Memory B cell (primary cell): ENCODE measurements around the gene ACRBP.
A peak's percentile ranks its signal among the peaks of the same experiment; 100 is the strongest.

Source experiments
- ATAC-seq: fragments of 150-1000 bp; cut with Tn5 transposase; 2 replicates; pipeline ENCODE4 v1.10.0; 2021; ENCODE audit warnings: low read depth, mild to moderate bottlenecking, moderate library complexity
- DNase-seq, 2 donors: peaks; one replicate each; pipeline ENCODE4 v3.0.0; 2022; ENCODE audit warnings: low spot score in 2 of 2
- H3K27ac Mint-ChIP-seq: one replicate; pipeline ENCODE4 v1.8.0; 2022; ENCODE audit warnings: mild to moderate bottlenecking, moderate library complexity, mixed read lengths
- H3K27me3 Mint-ChIP-seq: one replicate; pipeline ENCODE4 v1.8.0; 2022; ENCODE audit warnings: mixed read lengths
- H3K36me3 Mint-ChIP-seq: one replicate; pipeline ENCODE4 v1.8.0; 2022; ENCODE audit warnings: mild to moderate bottlenecking, mixed read lengths
- H3K4me1 Mint-ChIP-seq: one replicate; pipeline ENCODE4 v1.8.0; 2022; ENCODE audit warnings: mixed read lengths
- H3K4me3 Mint-ChIP-seq: one replicate; pipeline ENCODE4 v1.8.0; 2022; ENCODE audit warnings: mild to moderate bottlenecking, moderate library complexity, mixed read lengths
- H3K9me3 Mint-ChIP-seq: one replicate; pipeline ENCODE4 v1.8.0; 2022; ENCODE audit warnings: mixed read lengths

The ACRBP gene

DNA sequence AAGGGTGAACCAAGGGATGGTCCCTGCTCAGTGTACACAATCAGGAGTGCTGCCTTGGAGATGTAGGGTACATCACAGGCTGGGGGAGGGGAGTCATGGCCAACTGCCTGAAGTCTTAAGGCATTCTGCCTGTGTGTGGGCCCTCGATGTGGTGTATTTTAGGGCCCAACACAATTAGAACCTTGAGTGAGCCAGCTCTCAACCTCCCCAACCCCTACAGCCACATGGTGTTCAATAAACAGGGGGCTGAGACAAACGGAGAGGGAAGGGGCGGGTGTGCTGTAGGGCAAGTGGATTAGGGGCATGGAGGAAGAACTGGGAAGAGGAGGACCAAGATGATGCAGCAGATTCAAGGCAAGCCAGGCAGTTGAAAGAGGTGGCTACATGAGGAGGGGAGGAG is 31.4 kb downstream of the ACRBP start:
- ATAC-seq (no peak), DNase-seq (no peak)
- Mint-ChIP-seq H3K4me3 (no peak overlapping the region), H3K9me3 (no peaks in the 10 kb centered on the region), H3K27me3 (no peaks in the 10 kb centered on the region), H3K36me3 (peaks cover 13% of the 10 kb centered on the region), H3K27ac (peak overlapping the region; percentile 75), H3K4me1 (peaks cover 49% of the 10 kb centered on the region)

DNA sequence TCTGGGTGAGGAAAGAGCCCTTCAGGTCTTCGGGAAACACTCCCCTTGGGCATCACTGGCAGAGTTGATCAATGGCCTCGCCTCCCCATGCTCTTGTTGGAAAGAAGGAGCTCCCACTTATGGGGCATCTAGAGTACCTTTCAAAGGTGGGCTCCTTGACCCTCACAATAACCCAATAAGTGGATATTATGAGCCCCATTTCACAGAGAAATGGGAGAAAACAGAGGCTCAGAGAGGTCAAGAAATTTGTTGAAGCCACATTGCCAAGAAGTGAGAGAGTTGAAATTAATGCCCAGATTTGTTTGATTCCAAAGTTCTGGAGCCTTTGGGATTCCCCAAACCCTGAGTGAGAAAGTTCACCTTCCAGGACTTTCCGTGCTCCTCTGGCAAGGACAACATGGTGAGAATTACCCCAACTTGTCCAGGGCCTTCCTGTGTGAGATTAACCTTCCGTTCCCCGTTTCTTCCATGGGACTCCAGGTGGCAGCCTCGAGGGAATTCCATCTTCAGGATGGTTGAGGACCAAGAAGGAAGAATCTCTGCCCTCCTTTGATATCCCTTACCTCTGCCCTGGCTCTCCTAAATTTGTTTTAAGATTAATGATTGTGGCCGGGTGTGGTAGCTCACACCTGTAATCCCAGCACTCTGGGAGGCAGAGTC is 32.6 kb downstream of the ACRBP start:
- Mint-ChIP-seq H3K27me3 (no peaks in the 10 kb centered on the region), H3K27ac (peak overlapping the region; percentile 92), H3K9me3 (no peaks in the 10 kb centered on the region), H3K4me3 (peak overlapping the region; percentile 58), H3K36me3 (peaks cover 9% of the 10 kb centered on the region), H3K4me1 (peaks cover 47% of the 10 kb centered on the region)
- ATAC-seq, result no peak
- DNase-seq, result no peak

DNA sequence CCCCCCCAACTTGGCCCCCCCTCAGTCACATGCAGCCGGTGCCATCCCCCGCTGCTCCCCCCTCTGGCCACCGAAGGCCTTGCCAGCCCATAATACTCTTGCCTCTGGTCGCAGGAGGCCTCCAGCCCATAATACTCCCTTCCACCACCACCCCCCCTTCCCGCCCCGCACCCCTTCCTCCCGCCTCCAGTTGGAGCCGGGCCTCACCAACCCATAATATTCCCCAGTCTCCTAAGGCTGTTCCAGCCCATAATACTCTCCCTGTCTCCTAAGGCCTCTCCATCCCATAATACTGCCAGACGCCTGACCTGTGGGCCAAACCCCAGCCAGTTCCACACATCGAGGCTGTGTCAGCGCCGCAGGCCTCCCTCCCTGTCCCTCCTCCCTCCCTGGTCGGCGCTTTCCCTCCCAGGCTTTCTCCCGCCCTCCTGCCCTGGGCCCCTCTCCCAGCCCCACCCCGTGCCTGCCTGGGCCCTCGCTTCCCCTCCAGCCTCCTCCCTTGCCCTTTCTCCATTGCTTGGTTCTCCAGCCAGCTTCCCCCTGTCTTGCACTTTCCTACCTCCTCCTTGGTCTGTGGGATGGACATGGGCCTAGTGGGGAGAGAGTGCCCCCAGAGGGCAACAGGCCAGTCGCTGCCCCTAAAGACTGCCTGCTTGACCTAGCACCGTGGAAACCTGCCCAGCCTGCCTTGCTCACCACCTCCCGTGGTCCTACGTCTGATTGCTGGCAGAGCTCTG is 33.3 kb downstream of the ACRBP start:
- H3K36me3 Mint-ChIP-seq, result peaks cover 4% of the 10 kb centered on the region
- ATAC-seq (peak; percentile 70), DNase-seq (peak; percentile 44 to 51)
- H3K9me3 Mint-ChIP-seq, result no peaks in the 10 kb centered on the region
- peak overlapping the region; percentile 58 for H3K4me3 Mint-ChIP-seq
- peak overlapping the region; percentile 92 for H3K27ac Mint-ChIP-seq
- H3K4me1 Mint-ChIP-seq, result peaks cover 45% of the 10 kb centered on the region
- no peaks in the 10 kb centered on the region for H3K27me3 Mint-ChIP-seq

DNA sequence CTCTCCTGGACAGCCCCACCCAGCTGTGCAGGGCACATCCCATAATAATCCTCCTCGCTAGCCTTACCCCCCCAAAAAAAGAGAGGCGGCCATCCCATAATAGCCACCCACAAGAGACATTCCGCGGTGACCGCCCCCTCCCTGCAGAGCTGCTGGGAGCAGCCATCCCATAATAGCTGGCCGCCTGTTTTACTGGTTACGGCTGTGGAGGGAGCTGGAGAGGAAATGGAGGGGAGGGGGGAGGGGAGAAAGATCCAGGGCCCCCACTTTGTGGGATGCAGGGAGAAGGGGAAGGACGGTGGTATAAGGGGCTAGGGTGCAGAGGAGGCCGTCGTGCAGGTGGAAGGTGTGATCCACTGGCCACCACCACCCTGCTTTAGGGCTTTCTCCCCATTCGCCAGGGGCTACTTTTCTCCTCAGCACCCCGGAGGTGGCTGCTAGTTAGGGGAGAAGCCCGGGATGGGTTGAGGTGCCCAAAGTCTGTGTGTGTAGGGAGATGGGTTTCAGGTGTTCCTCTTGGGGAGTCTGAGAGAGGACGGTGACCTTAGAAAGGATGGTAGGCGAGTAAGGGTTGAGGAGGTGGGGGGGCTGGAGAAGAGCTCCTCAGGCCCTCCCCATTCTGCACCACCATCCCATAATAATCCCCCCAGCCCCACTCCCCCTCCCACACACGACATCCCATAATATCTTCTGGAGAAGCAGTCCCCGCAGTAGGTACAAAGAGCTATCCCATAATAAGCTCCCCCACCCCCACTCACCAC is 34.0 kb downstream of the ACRBP start:
- Mint-ChIP-seq H3K4me3 (peak overlapping the region; percentile 35), H3K27ac (peak overlapping the region; percentile 92), H3K9me3 (no peaks in the 10 kb centered on the region), H3K27me3 (no peaks in the 10 kb centered on the region), H3K36me3 (no peaks in the 10 kb centered on the region), H3K4me1 (peaks cover 41% of the 10 kb centered on the region)
- ATAC-seq (peak; percentile 29), DNase-seq (no peak)

DNA sequence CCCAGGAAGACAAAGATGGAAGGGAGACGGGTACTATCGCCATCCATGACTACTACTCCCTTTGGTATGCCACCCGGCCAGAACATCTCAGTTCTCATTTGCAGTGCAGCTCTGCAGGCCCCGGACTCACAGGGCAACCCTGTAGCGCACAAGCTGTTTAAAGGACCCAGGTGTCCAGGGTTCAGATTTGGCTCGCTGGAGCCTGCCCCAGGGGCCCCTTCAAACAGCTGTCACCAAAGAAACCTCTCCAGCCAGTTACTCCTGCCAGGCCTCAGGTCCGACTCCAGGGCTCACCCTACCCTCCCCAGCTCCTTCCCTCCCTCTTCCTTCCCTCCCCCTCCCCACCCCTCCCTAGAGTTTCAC is 34.6 kb downstream of the ACRBP start:
- H3K36me3 Mint-ChIP-seq, result no peaks in the 10 kb centered on the region
- H3K4me1 Mint-ChIP-seq, result peaks cover 37% of the 10 kb centered on the region
- no peaks in the 10 kb centered on the region for H3K9me3 Mint-ChIP-seq
- ATAC-seq, result no peak
- no peak for DNase-seq
- H3K4me3 Mint-ChIP-seq, result peak overlapping the region; percentile 36
- no peaks in the 10 kb centered on the region for H3K27me3 Mint-ChIP-seq
- H3K27ac Mint-ChIP-seq, result peak overlapping the region; percentile 92

DNA sequence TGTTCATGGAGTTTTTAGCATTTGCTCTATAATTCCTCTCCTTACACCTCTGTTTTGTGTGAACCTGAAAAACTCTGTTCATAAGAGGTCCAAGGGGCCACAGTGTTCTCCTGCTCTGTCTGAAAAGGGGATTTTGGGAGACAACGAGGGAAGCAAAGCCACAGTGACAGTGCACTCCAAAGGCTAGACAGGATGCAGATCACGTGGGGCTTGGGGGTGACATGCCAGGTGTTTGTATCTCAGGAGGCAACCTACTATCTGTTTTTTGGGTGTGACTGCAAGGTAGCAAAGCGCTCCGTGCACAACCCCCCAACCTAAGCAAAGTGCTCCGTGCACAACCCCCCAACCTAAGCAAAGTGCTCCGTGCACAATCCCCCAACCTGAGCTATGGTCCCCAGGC is 35.0 kb downstream of the ACRBP start:
- ATAC-seq (no peak), DNase-seq (no peak)
- Mint-ChIP-seq H3K27ac (peak overlapping the region; percentile 92), H3K4me1 (peaks cover 37% of the 10 kb centered on the region), H3K9me3 (no peaks in the 10 kb centered on the region), H3K36me3 (no peaks in the 10 kb centered on the region), H3K4me3 (peak overlapping the region; percentile 36), H3K27me3 (no peaks in the 10 kb centered on the region)

DNA sequence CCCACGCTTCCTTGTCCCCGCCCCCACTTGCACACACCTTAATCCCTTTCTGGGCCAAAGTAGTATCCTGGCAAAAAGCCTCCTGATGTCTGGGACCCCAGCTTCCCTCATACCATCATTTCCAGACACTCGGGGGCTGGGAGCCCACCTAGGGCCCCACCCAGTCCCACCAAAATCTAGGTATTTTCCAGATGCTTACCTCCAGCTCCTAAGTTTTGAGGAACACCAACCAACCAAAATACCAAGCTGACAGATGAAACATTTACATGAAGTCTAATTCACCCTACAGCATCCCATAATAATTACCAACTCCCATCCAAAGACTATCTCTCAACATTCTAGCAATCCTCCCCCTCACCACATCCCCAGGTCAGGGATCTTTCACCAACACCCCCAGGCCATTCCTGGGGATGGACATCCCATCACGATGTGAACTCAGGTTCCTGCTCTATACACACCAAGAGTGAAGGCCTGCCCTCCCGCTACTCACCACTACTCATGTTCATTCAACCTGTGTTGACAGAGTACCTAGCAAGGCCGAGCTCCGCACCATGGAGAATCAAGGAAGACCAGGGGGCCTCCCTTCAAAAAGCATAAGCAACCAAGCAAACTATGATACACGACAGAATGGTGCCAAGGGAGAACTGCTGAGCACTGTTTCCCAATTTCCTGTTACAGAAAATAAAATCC is 38.5 kb downstream of the ACRBP start:
- no peak for ATAC-seq
- Mint-ChIP-seq H3K4me1 (peaks cover 46% of the 10 kb centered on the region), H3K4me3 (no peak overlapping the region), H3K27me3 (no peaks in the 10 kb centered on the region), H3K27ac (no peak overlapping the region), H3K9me3 (no peaks in the 10 kb centered on the region), H3K36me3 (peaks cover 2% of the 10 kb centered on the region)
- peak in 1 of 2 donors; percentile 40 for DNase-seq

DNA sequence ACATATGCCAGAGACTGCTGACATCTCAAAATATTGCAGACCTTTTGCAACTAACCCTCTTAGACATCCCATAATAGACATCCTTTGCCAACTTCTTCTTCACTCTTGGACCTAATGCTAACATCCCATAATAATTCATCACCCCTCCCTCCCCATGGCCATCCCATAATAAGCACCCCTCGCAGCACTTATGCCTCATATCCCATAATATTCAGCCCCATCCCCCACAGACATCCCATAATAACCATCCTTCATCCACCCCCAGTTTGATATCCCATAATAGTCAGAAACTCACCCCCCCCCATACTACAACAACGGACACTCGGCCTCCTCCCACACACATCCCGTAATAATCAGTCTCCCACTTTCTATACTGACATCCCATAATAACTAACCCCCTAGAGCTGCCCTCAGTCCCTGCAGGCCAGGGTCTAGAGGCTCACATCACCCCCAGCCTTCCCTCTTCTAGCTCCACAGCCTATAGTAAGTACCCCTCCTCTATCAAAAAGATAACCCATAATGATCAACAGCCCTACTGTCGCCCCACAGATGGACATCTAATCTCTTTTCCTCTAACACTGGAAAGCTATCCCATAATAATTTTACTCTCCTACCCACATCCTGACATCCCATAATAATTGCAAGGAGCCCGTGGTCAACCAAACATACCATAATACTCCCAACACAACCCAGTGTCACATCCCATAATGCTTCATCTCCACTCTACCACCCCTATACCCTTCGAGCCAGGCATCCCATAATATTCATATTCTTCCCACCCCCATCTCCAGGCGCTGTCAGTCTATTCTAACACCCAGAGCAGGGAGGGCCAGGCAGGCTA is 39.3 kb downstream of the ACRBP start:
- no peaks in the 10 kb centered on the region for H3K27me3 Mint-ChIP-seq
- H3K27ac Mint-ChIP-seq, result no peak overlapping the region
- peaks cover 2% of the 10 kb centered on the region for H3K36me3 Mint-ChIP-seq
- no peaks in the 10 kb centered on the region for H3K9me3 Mint-ChIP-seq
- H3K4me3 Mint-ChIP-seq, result no peak overlapping the region
- H3K4me1 Mint-ChIP-seq, result peaks cover 46% of the 10 kb centered on the region
- ATAC-seq (peak; percentile 42), DNase-seq (peak; percentile 61 to 76)

DNA sequence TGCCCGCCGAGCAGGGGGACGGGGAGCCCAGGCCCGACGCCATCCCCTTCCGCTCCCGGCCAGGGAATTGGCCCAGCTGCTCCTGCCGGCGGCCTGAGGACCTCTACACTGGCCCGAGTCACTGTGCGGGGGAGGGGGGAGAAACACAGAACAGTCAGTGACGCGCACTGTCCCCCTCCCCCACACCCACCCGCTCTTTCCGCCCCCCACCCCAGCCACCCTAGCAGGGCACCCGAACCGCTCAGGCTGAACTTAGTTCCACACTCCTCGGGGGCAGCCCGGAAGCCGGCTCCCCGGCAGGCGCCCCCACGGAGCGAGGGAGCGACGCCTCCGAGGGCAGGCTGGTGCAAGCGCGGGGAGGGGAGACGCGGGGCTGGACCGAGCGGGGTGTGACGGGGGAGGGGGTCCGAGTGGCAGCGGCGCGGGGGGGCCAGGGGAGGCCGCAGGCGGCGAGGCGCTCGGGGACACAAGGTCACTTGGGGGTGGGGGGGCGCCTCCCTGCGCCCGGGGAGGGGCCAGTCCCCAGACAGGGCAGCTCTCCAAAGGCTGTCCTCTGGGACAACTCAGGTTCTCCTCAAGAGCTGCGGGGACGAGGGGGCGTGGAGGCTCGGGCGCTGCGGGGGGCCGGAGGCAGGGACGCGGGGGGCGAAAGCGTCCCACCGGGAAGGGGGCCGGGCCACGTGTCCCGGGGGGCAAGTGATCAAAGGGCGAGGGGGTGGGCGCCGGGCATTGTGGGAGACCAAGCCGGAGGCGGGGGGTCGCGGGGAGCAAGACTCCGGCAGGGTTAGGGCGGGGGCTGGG is 40.7 kb downstream of the ACRBP start:
- Mint-ChIP-seq H3K4me3 (no peak overlapping the region), H3K9me3 (no peaks in the 10 kb centered on the region), H3K27me3 (no peaks in the 10 kb centered on the region), H3K4me1 (peaks cover 39% of the 10 kb centered on the region), H3K27ac (no peak overlapping the region), H3K36me3 (peaks cover 10% of the 10 kb centered on the region)
- DNase-seq (peak; percentile 55 to 57), ATAC-seq (peak; percentile 31)

DNA sequence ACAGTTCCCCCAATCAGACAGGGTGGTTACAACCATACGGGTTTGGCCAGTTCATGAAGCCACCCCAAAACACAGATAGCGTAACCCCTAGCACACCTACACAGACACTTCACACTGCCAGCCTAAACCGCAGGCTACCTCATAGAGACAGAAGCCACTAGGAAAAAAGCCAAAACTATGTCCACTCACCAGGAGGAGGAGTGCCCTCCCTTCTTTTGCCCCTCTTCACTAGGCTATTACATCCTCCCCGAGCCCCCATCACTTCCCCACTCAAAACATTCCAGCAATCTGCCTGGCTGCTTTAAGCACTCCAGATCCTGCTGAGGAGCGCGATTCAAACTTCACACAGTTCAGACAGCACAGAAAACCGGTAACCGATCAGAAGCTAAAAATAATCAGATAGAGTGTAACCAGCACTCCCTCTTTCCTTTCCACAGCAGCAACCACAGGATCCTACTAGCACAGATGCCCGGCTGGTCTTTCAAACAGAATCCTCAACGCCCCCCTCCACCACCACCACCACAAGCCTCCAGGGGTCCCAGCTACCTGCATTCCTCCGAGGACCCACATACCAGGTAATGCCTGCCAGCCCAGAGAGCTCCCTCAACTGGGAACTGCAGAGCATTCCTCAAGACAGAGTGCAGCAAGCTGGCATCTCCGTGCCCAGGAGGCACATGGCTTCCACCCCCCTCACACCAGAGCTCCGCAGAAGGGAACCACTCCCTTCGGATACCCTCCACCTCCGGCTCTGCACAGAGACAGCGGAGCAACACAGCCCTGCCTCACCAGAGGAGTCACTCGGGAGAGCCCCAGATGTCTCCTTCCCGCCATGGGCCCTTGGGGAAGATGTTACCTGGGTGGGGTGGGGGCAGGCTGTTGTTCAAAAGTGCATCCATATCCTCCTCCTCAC is 41.6 kb downstream of the ACRBP start:
- H3K27ac Mint-ChIP-seq, result no peak overlapping the region
- H3K36me3 Mint-ChIP-seq, result peaks cover 18% of the 10 kb centered on the region
- DNase-seq, result peak in 1 of 2 donors; percentile 54
- no peaks in the 10 kb centered on the region for H3K27me3 Mint-ChIP-seq
- H3K4me3 Mint-ChIP-seq, result no peak overlapping the region
- peaks cover 33% of the 10 kb centered on the region for H3K4me1 Mint-ChIP-seq
- peak; percentile 2 for ATAC-seq
- H3K9me3 Mint-ChIP-seq, result no peaks in the 10 kb centered on the region

DNA sequence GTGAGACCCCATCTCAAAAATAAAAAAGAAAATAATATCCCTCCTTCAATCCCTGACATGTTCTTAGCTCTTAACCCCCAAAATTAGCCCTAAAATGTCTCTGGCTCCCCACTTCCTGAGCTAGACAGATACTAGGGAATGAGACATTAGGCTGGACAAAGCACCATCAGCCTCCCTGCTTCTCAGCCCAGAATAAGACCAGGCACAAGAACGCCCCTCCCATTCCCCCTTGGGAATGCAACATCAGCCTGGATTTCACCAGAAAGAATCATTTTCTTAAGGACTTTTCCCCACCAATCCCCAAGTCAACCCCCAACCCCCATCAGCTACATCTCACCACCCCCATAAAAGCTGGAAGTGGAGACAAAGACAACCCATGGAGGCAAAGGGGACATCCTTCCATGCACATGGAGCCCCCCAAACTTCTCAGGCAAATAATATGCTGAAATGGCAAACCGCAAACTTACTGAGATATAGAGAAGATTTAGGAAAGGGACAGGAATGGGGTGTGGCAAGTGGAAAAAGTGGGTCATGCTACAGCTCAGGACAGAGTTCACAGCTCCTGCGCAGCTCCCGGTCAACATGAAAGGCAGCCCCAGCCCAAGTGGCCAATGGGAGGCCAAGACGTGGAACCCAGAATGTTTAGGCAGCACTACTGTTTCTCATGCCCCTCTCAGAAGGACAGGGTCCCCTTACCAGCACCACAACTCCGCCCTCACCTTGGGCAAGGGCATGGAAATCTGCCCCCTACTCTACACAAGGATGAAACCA is 42.8 kb downstream of the ACRBP start:
- no peaks in the 10 kb centered on the region for H3K27me3 Mint-ChIP-seq
- ATAC-seq, result no peak
- no peaks in the 10 kb centered on the region for H3K9me3 Mint-ChIP-seq
- no peak for DNase-seq
- peaks cover 27% of the 10 kb centered on the region for H3K36me3 Mint-ChIP-seq
- peaks cover 33% of the 10 kb centered on the region for H3K4me1 Mint-ChIP-seq
- no peak overlapping the region for H3K4me3 Mint-ChIP-seq
- no peak overlapping the region for H3K27ac Mint-ChIP-seq
